Epithelial cell of esophagus (primary cell): Measurements from ENCODE around the gene GPSM1.

ENCODE experiments used
- DNase-seq: peaks from one replicate; pipeline ENCODE4 v3.0.0; 2010; ENCODE audit warnings: low read depth
- H3K4me3 ChIP-seq: 2 replicates; pipeline ENCODE4 v1.5.1; 2011; ENCODE audit warnings: mild to moderate bottlenecking, low read length, control low read depth
- CTCF ChIP-seq: IDR thresholded peaks from 2 replicates; pipeline ENCODE4 v1.5.1; 2011; ENCODE audit warnings: low read depth, mild to moderate bottlenecking, low read length, control low read depth, inconsistent platforms; ENCODE audit not compliant: insufficient read depth; ENCODE audit errors: missing control alignments

Gene GPSM1

GRCh38 chr9:136296434-136297015 is 30.8 kb upstream of the GPSM1 start:
- DNase-seq = no peak
- no peak for TF ChIP-seq CTCF
- no peak overlapping the region for H3K4me3 ChIP-seq

- peak; percentile 26 for TF ChIP-seq CTCF
- H3K4me3 ChIP-seq = no peak overlapping the region
- DNase-seq = peak; percentile 92
Observed at GRCh38 chr9:136297016-136297691, 30.2 kb upstream of the GPSM1 start.

DNA sequence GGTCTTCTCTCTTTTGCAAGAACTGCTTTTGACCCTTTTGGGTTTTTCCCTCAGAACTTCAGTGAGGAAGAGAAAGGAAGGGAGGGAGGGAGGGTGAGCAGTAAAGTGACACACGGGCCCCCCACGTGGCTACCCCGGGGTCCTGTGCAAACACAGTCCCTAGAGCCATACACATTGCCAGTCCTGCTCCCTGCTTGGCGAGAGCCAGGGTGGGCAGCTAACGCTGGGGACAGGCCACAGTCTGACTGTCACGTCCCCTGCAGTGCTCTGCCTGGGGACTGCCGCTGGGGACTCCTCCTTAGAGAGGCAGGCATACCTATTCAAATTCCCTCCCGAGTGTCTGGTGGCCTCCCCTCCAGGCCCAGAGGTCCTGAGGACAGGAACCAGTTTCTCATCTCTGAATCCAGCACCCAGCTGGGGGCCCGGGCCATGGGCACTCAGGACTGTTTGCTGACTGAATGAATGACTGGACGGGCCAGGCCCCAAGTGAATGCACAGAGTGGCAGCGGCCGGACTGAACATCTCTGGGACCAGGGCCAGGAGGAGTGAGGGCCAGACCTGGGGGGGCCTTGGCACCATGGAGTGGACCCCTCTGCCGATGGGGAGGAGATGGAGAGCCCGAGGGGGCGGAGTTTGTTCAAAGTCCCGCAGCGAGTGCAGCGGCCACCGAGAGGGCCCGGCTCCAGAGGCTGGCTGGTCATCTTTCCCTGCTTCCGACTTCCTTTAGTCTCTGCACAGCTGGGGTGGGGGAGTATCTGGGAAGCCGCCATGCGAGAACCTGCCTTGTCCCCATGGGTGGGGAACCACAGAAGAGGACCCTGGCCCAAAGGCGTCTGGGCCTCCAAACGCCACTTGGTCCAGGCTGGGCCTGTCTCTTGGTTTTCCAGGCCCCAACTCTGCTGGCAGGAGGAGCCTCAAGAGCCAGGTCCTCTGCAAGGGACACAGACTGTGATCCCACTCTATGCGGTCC is 29.3 kb upstream of the GPSM1 start:
- H3K4me3 ChIP-seq = no peak overlapping the region
- DNase-seq = no peak
- TF ChIP-seq CTCF = no peak

DNA sequence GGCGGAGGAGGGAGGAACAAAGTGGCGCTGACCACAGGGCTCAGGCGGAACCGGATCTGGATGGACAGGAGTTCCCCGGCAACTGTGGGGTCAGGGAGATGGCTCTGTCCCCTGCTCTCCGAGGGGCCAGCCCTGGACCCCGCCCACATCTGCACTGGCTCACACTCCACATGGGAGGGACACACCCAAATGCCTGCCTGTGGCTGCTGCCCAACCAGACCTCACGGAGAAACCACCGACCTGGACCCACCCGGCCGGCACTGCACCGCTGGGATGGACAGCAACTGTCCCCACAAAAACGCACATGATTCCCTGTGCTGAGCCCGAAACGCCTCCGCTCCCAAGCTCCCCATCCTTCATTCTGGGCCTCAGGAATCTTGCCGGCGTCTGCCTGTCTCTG is 28.2 kb upstream of the GPSM1 start:
- no peak for DNase-seq
- no peak for TF ChIP-seq CTCF
- H3K4me3 ChIP-seq = no peak overlapping the region

DNA sequence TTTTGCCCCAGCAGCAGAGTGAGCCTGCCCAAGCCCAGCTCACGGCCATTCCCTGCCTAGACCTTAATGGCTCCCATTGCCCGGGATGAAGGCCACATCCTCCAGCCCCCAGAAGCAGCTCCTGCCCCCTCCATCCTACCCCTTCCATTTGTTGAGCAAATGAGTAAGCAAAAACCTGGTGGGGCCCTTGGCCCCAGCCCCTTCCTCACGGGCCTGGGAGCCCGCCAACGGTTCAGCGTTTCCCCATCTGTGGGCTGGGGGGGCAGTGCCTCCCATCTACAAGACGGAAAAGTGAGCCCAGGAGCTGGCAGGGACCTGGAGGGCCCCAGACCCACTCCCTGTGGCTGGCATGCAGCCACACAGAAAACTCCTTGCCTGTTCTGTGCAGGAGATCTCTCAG is 27.8 kb upstream of the GPSM1 start:
- DNase-seq = no peak
- TF ChIP-seq CTCF = no peak
- H3K4me3 ChIP-seq = no peak overlapping the region

DNA sequence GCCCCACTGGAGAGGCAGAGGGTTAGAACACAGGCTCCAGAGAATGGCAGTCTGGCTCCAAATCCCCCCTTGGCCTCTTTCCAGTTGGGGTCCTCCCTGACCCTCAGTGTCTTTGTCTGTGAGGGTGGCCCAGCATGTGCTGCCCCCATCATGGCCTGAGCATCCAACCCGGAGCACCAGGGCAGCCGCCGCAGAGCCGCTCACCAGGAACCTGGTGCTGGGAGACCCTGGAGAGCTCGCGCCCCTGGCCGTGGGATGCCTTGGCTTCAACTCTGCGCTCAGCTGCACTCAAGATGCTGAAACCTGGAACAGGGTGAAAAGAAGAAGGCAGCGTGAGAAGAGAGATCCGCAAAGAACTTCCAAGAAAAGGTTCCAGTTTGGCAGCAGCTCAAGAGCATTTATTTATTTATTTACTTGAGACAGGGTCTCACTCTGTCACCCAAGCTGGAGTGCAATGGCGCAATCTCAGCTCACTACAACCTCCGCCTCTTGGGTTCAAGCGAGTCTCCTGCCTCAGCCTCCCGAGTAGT is 27.3 kb upstream of the GPSM1 start:
- DNase-seq = no peak
- no peak overlapping the region for H3K4me3 ChIP-seq
- no peak for TF ChIP-seq CTCF
